Measurements from ENCODE around the gene PATJ.

- TF ChIP-seq REST (IDR thresholded peaks at IDR 0.05; ENCODE audit: borderline replicate concordance) (no peak), EZH2 (IDR thresholded peaks at IDR 0.05; ENCODE audit: borderline replicate concordance, insufficient read depth, low read length, poor library complexity, severe bottlenecking) (no peak), POLR2AphosphoS5 (IDR thresholded peaks at IDR 0.05) (no peak), EP300 (conservative IDR thresholded peaks at IDR 0.05; ENCODE audit: poor library complexity, severe bottlenecking) (no peak), MXI1 (conservative IDR thresholded peaks at IDR 0.05; ENCODE audit: poor library complexity, severe bottlenecking) (no peak), SMC3 (conservative IDR thresholded peaks at IDR 0.05; ENCODE audit: poor library complexity) (peak; percentile 79), TAF1 (IDR thresholded peaks at IDR 0.05; ENCODE audit: low read depth) (no peak), RAD21 (conservative IDR thresholded peaks at IDR 0.05) (peak; percentile 76)
- TF ChIP-seq, protein P1, sequence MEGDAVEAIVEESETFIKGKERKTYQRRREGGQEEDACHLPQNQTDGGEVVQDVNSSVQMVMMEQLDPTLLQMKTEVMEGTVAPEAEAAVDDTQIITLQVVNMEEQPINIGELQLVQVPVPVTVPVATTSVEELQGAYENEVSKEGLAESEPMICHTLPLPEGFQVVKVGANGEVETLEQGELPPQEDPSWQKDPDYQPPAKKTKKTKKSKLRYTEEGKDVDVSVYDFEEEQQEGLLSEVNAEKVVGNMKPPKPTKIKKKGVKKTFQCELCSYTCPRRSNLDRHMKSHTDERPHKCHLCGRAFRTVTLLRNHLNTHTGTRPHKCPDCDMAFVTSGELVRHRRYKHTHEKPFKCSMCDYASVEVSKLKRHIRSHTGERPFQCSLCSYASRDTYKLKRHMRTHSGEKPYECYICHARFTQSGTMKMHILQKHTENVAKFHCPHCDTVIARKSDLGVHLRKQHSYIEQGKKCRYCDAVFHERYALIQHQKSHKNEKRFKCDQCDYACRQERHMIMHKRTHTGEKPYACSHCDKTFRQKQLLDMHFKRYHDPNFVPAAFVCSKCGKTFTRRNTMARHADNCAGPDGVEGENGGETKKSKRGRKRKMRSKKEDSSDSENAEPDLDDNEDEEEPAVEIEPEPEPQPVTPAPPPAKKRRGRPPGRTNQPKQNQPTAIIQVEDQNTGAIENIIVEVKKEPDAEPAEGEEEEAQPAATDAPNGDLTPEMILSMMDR (IDR thresholded peaks at IDR 0.05; ENCODE audit: poor library complexity, severe bottlenecking) = peak; percentile 80
Observed at GRCh38 chr1:62144238-62144831, 402.1 kb downstream of the PATJ start.

Measured in neural cell (in vitro differentiated cells).